ENCODE measurements around the gene CXCR2. TPM values are rescaled to one million over a fixed set of nuclear protein-coding genes. Genes with fewer than 3 reads are reported as not detected.

CXCR2 gene
- total and polyA plus RNA-seq, 2 experiments from 2014 or later = 0.52 to 1.6 TPM

DNA sequence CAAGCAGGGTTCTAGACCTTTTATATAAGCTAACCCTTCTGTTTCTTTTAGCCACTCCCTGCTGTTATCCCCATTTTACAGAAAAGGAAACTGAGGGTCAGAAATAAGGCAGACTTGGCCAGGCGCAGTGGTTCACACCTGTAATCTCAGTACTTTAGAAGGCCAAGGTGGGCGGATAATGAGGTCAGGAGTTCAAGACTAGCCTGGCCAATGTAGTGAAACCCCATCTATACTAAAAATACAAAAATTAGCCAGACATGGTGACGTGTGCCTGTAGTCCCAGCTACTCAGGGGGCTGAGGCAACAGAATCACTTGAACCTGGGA, 42.5 kb upstream of the CXCR2 start:
- H3K27ac Mint-ChIP-seq = no peak overlapping the region
- Histone ChIP-seq H3K27ac (ENCODE audit: low read depth) (no peak overlapping the region), H3K79me2 (replicated peaks; ENCODE audit: insufficient read depth) (no peaks in the 10 kb centered on the region), H3K4me2 (no peak overlapping the region), H4K20me1 (replicated peaks; ENCODE audit: insufficient read depth) (no peaks in the 10 kb centered on the region), H3K27me3 (ENCODE audit: insufficient read depth) (no peaks in the 10 kb centered on the region), H3F3A (replicated peaks; ENCODE audit: low read depth) (no peaks in the 10 kb centered on the region), H3K4me3 (no peak overlapping the region), H3K36me3 (ENCODE audit: insufficient read depth) (no peaks in the 10 kb centered on the region), H2AFZ (no peak overlapping the region), H3K9me2 (ENCODE audit: insufficient read depth) (peaks cover 8% of the 10 kb centered on the region; the same call in 1 of the 2 replicates), H3K4me1 (ENCODE audit: insufficient read depth) (no peaks in the 10 kb centered on the region)
- peaks cover 3% of the 10 kb centered on the region for H3K27me3 Mint-ChIP-seq (ENCODE audit: insufficient read depth, low read depth, poor library complexity)
- H3K36me3 Mint-ChIP-seq (ENCODE audit: low read depth) = no peaks in the 10 kb centered on the region
- DNase-seq (ENCODE audit: low spot score) (no peak), ATAC-seq (no peak)
- H3K9me3 Mint-ChIP-seq = peaks cover 14% of the 10 kb centered on the region; the same call in 2 of the 3 replicates
- H3K4me1 Mint-ChIP-seq = no peaks in the 10 kb centered on the region
- no peak overlapping the region for H3K4me3 Mint-ChIP-seq
- no peak for TF ChIP-seq NANOG (IDR thresholded peaks at IDR 0.05; ENCODE audit: borderline replicate concordance)
- TF ChIP-seq, protein P1, sequence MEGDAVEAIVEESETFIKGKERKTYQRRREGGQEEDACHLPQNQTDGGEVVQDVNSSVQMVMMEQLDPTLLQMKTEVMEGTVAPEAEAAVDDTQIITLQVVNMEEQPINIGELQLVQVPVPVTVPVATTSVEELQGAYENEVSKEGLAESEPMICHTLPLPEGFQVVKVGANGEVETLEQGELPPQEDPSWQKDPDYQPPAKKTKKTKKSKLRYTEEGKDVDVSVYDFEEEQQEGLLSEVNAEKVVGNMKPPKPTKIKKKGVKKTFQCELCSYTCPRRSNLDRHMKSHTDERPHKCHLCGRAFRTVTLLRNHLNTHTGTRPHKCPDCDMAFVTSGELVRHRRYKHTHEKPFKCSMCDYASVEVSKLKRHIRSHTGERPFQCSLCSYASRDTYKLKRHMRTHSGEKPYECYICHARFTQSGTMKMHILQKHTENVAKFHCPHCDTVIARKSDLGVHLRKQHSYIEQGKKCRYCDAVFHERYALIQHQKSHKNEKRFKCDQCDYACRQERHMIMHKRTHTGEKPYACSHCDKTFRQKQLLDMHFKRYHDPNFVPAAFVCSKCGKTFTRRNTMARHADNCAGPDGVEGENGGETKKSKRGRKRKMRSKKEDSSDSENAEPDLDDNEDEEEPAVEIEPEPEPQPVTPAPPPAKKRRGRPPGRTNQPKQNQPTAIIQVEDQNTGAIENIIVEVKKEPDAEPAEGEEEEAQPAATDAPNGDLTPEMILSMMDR (conservative IDR thresholded peaks at IDR 0.05; ENCODE audit: low read depth in 2 of 2) = no peak
- TF ChIP-seq, protein P2, sequence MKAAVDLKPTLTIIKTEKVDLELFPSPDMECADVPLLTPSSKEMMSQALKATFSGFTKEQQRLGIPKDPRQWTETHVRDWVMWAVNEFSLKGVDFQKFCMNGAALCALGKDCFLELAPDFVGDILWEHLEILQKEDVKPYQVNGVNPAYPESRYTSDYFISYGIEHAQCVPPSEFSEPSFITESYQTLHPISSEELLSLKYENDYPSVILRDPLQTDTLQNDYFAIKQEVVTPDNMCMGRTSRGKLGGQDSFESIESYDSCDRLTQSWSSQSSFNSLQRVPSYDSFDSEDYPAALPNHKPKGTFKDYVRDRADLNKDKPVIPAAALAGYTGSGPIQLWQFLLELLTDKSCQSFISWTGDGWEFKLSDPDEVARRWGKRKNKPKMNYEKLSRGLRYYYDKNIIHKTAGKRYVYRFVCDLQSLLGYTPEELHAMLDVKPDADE (IDR thresholded peaks at IDR 0.05) = no peak
- TF ChIP-seq STAT1 (IDR thresholded peaks at IDR 0.05; ENCODE audit: unreplicated experiment) = no peak
- TF ChIP-seq, protein P3, sequence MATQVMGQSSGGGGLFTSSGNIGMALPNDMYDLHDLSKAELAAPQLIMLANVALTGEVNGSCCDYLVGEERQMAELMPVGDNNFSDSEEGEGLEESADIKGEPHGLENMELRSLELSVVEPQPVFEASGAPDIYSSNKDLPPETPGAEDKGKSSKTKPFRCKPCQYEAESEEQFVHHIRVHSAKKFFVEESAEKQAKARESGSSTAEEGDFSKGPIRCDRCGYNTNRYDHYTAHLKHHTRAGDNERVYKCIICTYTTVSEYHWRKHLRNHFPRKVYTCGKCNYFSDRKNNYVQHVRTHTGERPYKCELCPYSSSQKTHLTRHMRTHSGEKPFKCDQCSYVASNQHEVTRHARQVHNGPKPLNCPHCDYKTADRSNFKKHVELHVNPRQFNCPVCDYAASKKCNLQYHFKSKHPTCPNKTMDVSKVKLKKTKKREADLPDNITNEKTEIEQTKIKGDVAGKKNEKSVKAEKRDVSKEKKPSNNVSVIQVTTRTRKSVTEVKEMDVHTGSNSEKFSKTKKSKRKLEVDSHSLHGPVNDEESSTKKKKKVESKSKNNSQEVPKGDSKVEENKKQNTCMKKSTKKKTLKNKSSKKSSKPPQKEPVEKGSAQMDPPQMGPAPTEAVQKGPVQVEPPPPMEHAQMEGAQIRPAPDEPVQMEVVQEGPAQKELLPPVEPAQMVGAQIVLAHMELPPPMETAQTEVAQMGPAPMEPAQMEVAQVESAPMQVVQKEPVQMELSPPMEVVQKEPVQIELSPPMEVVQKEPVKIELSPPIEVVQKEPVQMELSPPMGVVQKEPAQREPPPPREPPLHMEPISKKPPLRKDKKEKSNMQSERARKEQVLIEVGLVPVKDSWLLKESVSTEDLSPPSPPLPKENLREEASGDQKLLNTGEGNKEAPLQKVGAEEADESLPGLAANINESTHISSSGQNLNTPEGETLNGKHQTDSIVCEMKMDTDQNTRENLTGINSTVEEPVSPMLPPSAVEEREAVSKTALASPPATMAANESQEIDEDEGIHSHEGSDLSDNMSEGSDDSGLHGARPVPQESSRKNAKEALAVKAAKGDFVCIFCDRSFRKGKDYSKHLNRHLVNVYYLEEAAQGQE (IDR thresholded peaks at IDR 0.05; ENCODE audit: unreplicated experiment) = no peak
- TF ChIP-seq JUNB (IDR thresholded peaks at IDR 0.05; ENCODE audit: unreplicated experiment) = no peak
- TF ChIP-seq POLR2AphosphoS5 (IDR thresholded peaks at IDR 0.05; ENCODE audit: low read depth) = no peak
- no peak for TF ChIP-seq ZNF114 (CRISPR knock-in tag; IDR thresholded peaks at IDR 0.05)
- TF ChIP-seq EZH2 (IDR thresholded peaks at IDR 0.05; ENCODE audit: low read depth, unreplicated experiment) = no peak
- no peak for TF ChIP-seq CREB1 (CRISPR knock-in tag; IDR thresholded peaks at IDR 0.05; ENCODE audit: low read depth)
- TF ChIP-seq ZNF331 (CRISPR knock-in tag; IDR thresholded peaks at IDR 0.05; ENCODE audit: low read depth) = no peak
- TF ChIP-seq, protein P4, sequence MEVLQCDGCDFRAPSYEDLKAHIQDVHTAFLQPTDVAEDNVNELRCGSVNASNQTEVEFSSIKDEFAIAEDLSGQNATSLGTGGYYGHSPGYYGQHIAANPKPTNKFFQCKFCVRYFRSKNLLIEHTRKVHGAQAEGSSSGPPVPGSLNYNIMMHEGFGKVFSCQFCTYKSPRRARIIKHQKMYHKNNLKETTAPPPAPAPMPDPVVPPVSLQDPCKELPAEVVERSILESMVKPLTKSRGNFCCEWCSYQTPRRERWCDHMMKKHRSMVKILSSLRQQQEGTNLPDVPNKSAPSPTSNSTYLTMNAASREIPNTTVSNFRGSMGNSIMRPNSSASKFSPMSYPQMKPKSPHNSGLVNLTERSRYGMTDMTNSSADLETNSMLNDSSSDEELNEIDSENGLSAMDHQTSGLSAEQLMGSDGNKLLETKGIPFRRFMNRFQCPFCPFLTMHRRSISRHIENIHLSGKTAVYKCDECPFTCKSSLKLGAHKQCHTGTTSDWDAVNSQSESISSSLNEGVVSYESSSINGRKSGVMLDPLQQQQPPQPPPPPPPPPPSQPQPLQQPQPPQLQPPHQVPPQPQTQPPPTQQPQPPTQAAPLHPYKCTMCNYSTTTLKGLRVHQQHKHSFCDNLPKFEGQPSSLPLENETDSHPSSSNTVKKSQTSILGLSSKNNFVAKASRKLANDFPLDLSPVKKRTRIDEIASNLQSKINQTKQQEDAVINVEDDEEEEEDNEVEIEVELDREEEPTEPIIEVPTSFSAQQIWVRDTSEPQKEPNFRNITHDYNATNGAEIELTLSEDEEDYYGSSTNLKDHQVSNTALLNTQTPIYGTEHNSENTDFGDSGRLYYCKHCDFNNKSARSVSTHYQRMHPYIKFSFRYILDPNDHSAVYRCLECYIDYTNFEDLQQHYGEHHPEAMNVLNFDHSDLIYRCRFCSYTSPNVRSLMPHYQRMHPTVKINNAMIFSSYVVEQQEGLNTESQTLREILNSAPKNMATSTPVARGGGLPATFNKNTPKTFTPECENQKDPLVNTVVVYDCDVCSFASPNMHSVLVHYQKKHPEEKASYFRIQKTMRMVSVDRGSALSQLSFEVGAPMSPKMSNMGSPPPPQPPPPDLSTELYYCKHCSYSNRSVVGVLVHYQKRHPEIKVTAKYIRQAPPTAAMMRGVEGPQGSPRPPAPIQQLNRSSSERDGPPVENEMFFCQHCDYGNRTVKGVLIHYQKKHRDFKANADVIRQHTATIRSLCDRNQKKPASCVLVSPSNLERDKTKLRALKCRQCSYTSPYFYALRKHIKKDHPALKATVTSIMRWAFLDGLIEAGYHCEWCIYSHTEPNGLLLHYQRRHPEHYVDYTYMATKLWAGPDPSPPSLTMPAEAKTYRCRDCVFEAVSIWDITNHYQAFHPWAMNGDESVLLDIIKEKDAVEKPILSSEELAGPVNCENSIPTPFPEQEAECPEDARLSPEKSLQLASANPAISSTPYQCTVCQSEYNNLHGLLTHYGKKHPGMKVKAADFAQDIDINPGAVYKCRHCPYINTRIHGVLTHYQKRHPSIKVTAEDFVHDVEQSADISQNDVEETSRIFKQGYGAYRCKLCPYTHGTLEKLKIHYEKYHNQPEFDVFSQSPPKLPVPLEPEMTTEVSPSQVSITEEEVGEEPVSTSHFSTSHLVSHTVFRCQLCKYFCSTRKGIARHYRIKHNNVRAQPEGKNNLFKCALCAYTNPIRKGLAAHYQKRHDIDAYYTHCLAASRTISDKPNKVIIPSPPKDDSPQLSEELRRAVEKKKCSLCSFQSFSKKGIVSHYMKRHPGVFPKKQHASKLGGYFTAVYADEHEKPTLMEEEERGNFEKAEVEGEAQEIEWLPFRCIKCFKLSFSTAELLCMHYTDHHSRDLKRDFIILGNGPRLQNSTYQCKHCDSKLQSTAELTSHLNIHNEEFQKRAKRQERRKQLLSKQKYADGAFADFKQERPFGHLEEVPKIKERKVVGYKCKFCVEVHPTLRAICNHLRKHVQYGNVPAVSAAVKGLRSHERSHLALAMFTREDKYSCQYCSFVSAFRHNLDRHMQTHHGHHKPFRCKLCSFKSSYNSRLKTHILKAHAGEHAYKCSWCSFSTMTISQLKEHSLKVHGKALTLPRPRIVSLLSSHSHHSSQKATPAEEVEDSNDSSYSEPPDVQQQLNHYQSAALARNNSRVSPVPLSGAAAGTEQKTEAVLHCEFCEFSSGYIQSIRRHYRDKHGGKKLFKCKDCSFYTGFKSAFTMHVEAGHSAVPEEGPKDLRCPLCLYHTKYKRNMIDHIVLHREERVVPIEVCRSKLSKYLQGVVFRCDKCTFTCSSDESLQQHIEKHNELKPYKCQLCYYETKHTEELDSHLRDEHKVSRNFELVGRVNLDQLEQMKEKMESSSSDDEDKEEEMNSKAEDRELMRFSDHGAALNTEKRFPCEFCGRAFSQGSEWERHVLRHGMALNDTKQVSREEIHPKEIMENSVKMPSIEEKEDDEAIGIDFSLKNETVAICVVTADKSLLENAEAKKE (CRISPR knock-in tag; IDR thresholded peaks at IDR 0.05) = no peak
- no peak for TF ChIP-seq EZH2phosphoT487 (IDR thresholded peaks at IDR 0.05; ENCODE audit: unreplicated experiment)

All from GM23338 (cell line).